Cardiac ventricle fibroblast (primary cell): ENCODE measurements around the gene SYT3. TPM values are rescaled to one million over a fixed set of nuclear protein-coding genes. Genes with fewer than 3 reads are reported as not detected.

Experiments used
- total RNA-seq: library from RNA; depleted of rRNA; stranded (reverse); fragments of >200 nt; gene quantifications from 2 replicates; pipeline ENCODE4 v1.2.3, GENCODE V29; 2015

Gene SYT3
- 0.05 and 0.19 TPM in 2 replicates for total RNA-seq

DNA sequence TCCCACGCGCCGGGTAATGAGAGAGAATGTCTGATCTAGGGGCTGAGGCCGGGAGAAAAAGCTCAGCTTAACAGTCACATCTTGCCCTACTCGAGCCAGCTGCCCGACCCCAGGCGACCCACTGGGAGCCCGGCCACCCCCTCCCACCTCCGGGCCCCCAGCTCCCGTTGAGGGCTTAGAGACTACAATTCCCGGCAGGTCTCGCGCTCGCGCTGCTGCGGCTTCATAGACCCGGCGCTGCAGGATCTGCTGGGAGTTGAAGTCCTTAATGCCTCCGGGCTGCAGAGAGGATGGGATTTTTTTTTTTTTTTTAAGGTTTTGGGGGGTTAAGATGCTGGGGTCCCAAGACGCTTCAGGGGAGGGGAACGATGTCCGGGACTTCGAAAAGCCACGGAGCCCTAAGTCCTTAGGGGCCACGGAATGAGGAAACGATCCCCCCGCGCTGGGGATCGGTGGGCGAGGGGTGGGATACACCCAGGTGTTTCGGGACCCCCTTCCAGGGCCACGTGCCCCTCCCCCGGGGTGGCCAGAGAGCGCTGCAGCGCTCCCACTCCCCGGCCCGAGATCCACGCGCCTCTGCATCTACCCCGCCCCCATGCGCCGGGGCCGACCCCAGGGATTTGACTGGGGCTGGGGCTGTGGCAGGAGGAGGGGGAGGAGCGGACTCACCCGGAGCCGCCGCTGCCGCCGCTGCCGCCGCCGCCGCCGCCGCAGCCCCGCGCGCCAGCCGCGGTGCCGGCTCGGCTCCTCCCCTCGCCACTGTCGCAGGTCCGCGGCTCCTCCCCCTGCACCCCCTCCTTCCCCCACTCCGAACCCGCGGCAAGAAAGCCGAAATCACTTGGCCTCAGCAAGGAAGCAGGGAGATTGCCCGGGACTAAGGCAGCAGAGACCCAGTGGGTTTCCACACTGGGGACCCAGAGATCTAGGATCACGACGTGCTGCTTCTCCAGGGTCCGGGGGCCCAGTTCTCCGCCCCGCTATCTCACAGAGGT is at the start of gene SYT3:
TSS of gene SYT3 (minus strand) at position 761 of the 992 bp plus-strand sequence. CDS start 2,470 bp downstream, outside the sequence.

GRCh38 chr19:50649433-50650391 is 10.0 kb upstream of the SYT3 start, which contains the start of gene C19orf81:
TSS of gene C19orf81 (plus strand) at chr19:50649445. CDS start at chr19:50649445, 0 bp downstream.

Other genes starting within 250 kb of the SYT3 start
- not detected in 2 replicates for gene SPIB, start 220.9 kb downstream of the SYT3 start, total RNA-seq
- gene MYBPC2, start 207.0 kb downstream of the SYT3 start, total RNA-seq, result not detected in 2 replicates
- gene EMC10, start 163.4 kb downstream of the SYT3 start, total RNA-seq, result 72.9 and 77.7 TPM in 2 replicates
- 0.44 and 1.7 TPM in 2 replicates for gene GARIN5A, start 163.0 kb downstream of the SYT3 start, total RNA-seq
- gene JOSD2, start 128.7 kb downstream of the SYT3 start, total RNA-seq, result 45.0 and 51.3 TPM in 2 replicates
- not detected in 2 replicates for gene ASPDH, start 126.0 kb downstream of the SYT3 start, total RNA-seq
- gene LRRC4B, start 71.4 kb downstream of the SYT3 start, total RNA-seq, result 0.06 TPM in 1 of 2 replicates, not detected in the other
- gene C19orf81, start 9.6 kb upstream of the SYT3 start, total RNA-seq, result not detected in 2 replicates
- gene SHANK1, start 79.9 kb upstream of the SYT3 start, total RNA-seq, result 1.1 and 4.7 TPM in 2 replicates
- 288 and 306 TPM in 2 replicates for gene CLEC11A, start 83.5 kb upstream of the SYT3 start, total RNA-seq
- gene GPR32, start 130.6 kb upstream of the SYT3 start, total RNA-seq, result not detected in 2 replicates
- not detected in 2 replicates for gene ACP4, start 150.5 kb upstream of the SYT3 start, total RNA-seq
- gene KLK1, start 183.9 kb upstream of the SYT3 start, total RNA-seq, result not detected in 2 replicates
- gene KLK15, start 193.7 kb upstream of the SYT3 start, total RNA-seq, result not detected in 2 replicates
- gene KLK3, start 215.0 kb upstream of the SYT3 start, total RNA-seq, result not detected in 2 replicates
- gene KLK2, start 233.6 kb upstream of the SYT3 start, total RNA-seq, result not detected in 2 replicates